HG02938 (cell line): Measurements from ENCODE around the gene CAMSAP1.
"Not testable (repeated sequence)": the region's sequence is repeated elsewhere in the genome, so short reads cannot be mapped to it uniquely, and the experiment has no call there.

ENCODE experiments used
- ATAC-seq: cut with Tn5 transposase; IDR thresholded peaks from one replicate; pipeline ENCODE4 v1.9.1; 2021; ENCODE audit warnings: mild to moderate bottlenecking, moderate library complexity; ENCODE audit not compliant: unreplicated experiment

Gene CAMSAP1

GRCh38 chr9:135901031-135901758, 6.2 kb downstream of the CAMSAP1 start:
- no peak for ATAC-seq

- ATAC-seq, result no peak
Observed at GRCh38 chr9:135898634-135899407, 8.5 kb downstream of the CAMSAP1 start.

GRCh38 chr9:135896626-135897025, 10.7 kb downstream of the CAMSAP1 start:
- no peak for ATAC-seq

- no peak for ATAC-seq
Observed at GRCh38 chr9:135896205-135896604, 11.1 kb downstream of the CAMSAP1 start.

- no peak for ATAC-seq
Observed at GRCh38 chr9:135895202-135895848, 12.0 kb downstream of the CAMSAP1 start.

- ATAC-seq, result no peak
Observed at GRCh38 chr9:135893104-135893503, 14.2 kb downstream of the CAMSAP1 start.

- not testable (repeated sequence) for ATAC-seq
Observed at GRCh38 chr9:135892327-135892726, 15.0 kb downstream of the CAMSAP1 start.

- no peak for ATAC-seq
Observed at GRCh38 chr9:135891027-135891631, 16.2 kb downstream of the CAMSAP1 start.

- ATAC-seq, result no peak
Observed at GRCh38 chr9:135890190-135891026, 16.9 kb downstream of the CAMSAP1 start.

- no peak for ATAC-seq
Observed at GRCh38 chr9:135889564-135890189, 17.7 kb downstream of the CAMSAP1 start.

- ATAC-seq, result no peak
Observed at GRCh38 chr9:135888766-135889394, 18.5 kb downstream of the CAMSAP1 start.

GRCh38 chr9:135888126-135888765, 19.1 kb downstream of the CAMSAP1 start:
- ATAC-seq, result no peak

GRCh38 chr9:135887585-135888050, 19.7 kb downstream of the CAMSAP1 start:
- ATAC-seq, result peak; percentile 60

GRCh38 chr9:135887021-135887507, 20.3 kb downstream of the CAMSAP1 start:
- ATAC-seq, result no peak

GRCh38 chr9:135886147-135886981, 21.0 kb downstream of the CAMSAP1 start:
- no peak for ATAC-seq

GRCh38 chr9:135885100-135885853, 22.1 kb downstream of the CAMSAP1 start:
- no peak for ATAC-seq
